Posterior cingulate gyrus (tissue), 11 donors: ENCODE results near the gene ACCSL.

Experiments used
- DNase-seq, 10 donors: peaks; one replicate each; pipeline versions ENCODE4 v3.0.0 to v3.0.0-alpha.2; 2020 to 2021; ENCODE audit warnings: mixed read lengths in 3 of 10
- intact Hi-C: fragments of 100-400 bp; cut with DNase I; formaldehyde crosslinking; loops from one replicate; pipeline ENCODE4 v1.15.1; 2023

ACCSL gene

GRCh38 chr11:44090539-44090938, 42.8 kb downstream of the ACCSL start:
- DNase-seq, result no peak
- intact Hi-C loops, result no loop called here

GRCh38 chr11:44094260-44094868, 46.6 kb downstream of the ACCSL start:
- peak in 9 of 10 donors; percentile 29 to 92 (median 82) for DNase-seq
- intact Hi-C loops, result loop anchor here (1.0 to 2.0 kb wide), 2 partner anchors 16 to 444 kb away; no protein-coding TSS in a partner anchor

- DNase-seq, result peak; percentile 85 to 98 (median 90)
- intact Hi-C loops, result loop anchor here (2.0 kb wide), 1 partner anchor 15 kb away; no protein-coding TSS in a partner anchor
These were observed 48.0 kb downstream of the ACCSL start, which contains the start of gene EXT2 for GRCh38 chr11:44095506-44096359. Gene EXT2 (plus strand): TSS chr11:44095678. CDS start chr11:44107713, 12,035 bp downstream.

DNA sequence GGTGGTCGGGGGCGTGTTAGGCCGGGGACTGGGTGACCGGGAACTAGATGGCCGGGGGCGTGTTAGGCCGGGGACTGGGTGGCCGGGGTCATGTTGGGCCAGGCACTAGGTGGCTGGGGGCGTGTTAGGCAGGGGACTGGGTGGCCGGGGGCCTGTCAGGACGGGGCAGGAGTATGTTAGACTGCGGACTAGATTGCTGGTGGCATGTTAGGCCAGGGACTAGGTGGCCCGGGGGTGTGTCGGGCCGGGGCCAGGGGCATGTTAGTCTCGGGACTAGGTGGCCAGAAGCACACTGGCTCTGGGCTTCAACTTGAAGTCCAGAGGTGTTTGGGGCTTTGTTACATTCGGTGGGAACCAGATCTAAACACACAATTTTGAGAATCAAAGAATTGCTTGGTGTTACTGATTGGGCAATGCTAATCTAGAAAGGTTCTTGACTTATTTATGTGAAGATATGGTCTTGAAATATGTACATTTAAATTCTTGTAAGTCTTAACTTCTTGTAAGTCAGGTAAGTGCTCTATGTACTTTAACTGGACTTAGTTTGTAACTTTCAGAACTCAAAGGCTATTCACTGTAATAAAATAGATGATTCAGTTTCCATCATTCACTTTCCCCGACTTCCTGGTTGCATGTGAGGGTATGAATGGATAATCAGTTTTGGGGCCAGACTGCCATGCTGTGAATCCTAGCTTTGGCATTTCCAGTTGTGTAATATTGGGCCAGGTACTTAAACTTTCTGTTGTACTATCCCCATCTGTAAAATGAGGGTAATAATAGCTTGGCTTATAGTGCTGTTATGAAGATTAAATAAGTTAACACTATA, 48.8 kb downstream of the ACCSL start:
- intact Hi-C loops, result no loop called here
- DNase-seq, result peak in 1 of 10 donors; percentile 86

- no peak for DNase-seq
- intact Hi-C loops, result no loop called here
These were observed 50.0 kb downstream of the ACCSL start for GRCh38 chr11:44097821-44098220.

DNA sequence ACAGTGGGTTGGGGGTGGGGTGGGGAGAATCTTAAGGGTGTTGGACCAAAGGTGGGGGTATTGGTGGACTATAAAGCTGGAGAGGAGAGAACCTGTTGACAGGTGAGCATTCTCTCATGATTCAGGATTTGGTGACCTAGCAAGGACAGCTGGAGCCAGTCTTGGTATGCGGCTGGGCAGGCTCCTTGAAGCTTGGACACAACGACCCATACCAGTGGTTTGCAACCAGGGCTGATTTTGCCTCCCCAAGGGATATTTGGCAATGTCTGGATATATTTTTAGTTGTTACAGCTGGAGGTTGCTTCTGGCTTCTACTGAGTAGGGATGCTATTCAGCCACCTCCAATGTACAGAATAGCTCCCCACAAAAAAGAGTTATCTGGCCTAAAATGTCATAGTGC, 53.3 kb downstream of the ACCSL start:
- no peak for DNase-seq
- intact Hi-C loops, result no loop called here

- DNase-seq, result no peak
- intact Hi-C loops, result no loop called here
These were observed 56.9 kb downstream of the ACCSL start for GRCh38 chr11:44104481-44105294.

DNA sequence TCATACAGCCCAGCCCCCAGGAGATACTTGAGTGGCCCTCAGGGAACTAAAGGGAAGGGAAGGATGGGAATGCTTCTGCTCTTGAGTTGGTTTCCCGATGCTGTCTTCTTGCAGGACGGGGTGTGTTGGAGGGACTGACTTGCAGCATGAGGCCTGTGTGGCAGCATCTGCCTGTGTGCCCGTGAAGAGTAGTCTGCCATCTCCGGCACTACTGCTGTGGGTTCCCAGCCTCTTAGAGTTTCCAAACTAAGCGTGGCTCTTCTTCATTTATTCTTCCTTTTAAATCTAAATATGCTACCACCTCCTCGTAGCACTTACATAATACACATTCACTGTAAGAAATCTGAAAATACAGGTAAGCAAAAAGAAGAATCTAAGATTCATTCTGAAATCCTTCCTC, 60.5 kb downstream of the ACCSL start:
- no peak for DNase-seq
- intact Hi-C loops, result no loop called here
